Mucosa of gallbladder (tissue), 1 donor: ENCODE data around the gene HNRNPH3. TPM values are rescaled to one million over a fixed set of nuclear protein-coding genes. Genes with fewer than 3 reads are reported as not detected.

ENCODE experiments used
- DNase-seq: peaks from one replicate; pipeline ENCODE4 v3.0.0-alpha.2; 2020; ENCODE audit warnings: low spot score
- total RNA-seq: library from RNA; stranded (reverse); gene quantifications from one replicate; pipeline ENCODE4 v1.2.1, GENCODE V29; 2021
- donor health status: DM: no; HTN: no; CAD: no.

Gene HNRNPH3
- total RNA-seq, 1 donor from 2014 or later: 94.2 TPM

- peak; percentile 58 for DNase-seq
Measured at GRCh38 chr10:68332259-68333057, 594 bp downstream of the HNRNPH3 start, which contains the start of gene PBLD. Gene PBLD, minus strand, starts transcription at chr10:68332928. Its CDS starts 26,084 bp downstream, at chr10:68306844.

- no peak for DNase-seq
Measured at GRCh38 chr10:68333058-68333395, 1.2 kb downstream of the HNRNPH3 start.

GRCh38 chr10:68333440-68334431, 1.9 kb downstream of the HNRNPH3 start:
- DNase-seq: no peak

- DNase-seq: no peak
Measured at GRCh38 chr10:68334672-68335467, 3.0 kb downstream of the HNRNPH3 start.

- DNase-seq: no peak
Measured at GRCh38 chr10:68336754-68337351, 5.0 kb downstream of the HNRNPH3 start.

- DNase-seq: no peak
Measured at GRCh38 chr10:68340358-68341080, 8.7 kb downstream of the HNRNPH3 start.

- DNase-seq: no peak
Measured at GRCh38 chr10:68342909-68343516, 11.1 kb downstream of the HNRNPH3 start.

- no peak for DNase-seq
Measured at GRCh38 chr10:68345621-68346020, 13.8 kb downstream of the HNRNPH3 start.

- no peak for DNase-seq
Measured at GRCh38 chr10:68346774-68347173, 14.9 kb downstream of the HNRNPH3 start.

GRCh38 chr10:68348265-68348741, 16.4 kb downstream of the HNRNPH3 start:
- peak; percentile 16 for DNase-seq

- no peak for DNase-seq
Measured at GRCh38 chr10:68353537-68353936, 21.7 kb downstream of the HNRNPH3 start.

- DNase-seq: no peak
Measured at GRCh38 chr10:68359189-68359588, 27.3 kb downstream of the HNRNPH3 start.

GRCh38 chr10:68362590-68362989, 30.7 kb downstream of the HNRNPH3 start:
- no peak for DNase-seq

GRCh38 chr10:68364101-68364886, 32.4 kb downstream of the HNRNPH3 start:
- DNase-seq: no peak

GRCh38 chr10:68365611-68366010, 33.7 kb downstream of the HNRNPH3 start:
- DNase-seq: no peak

GRCh38 chr10:68366600-68366999, 34.7 kb downstream of the HNRNPH3 start:
- no peak for DNase-seq

- DNase-seq: no peak
Measured at GRCh38 chr10:68367121-68367520, 35.3 kb downstream of the HNRNPH3 start.

GRCh38 chr10:68371604-68372003, 39.7 kb downstream of the HNRNPH3 start:
- no peak for DNase-seq

- no peak for DNase-seq
Measured at GRCh38 chr10:68385740-68386139, 53.9 kb downstream of the HNRNPH3 start.
